Heart left ventricle (tissue), 16 donors: Measurements from ENCODE around the gene U2AF1L4. TPM values are rescaled to one million over a fixed set of nuclear protein-coding genes. Genes with fewer than 3 reads are reported as not detected.

Experiments used
- ATAC-seq, 4 donors: fragments of 200-7000 bp; cut with Tn5 transposase; one replicate each; pipeline ENCODE4 v1.9.1; 2020 to 2022; ENCODE audit warnings: moderate library complexity in 4 of 4, mild to moderate bottlenecking in 3 of 4, moderate number of reproducible peaks in 1 of 4
- DNase-seq, 5 donors: peaks; one replicate each; pipeline ENCODE4 v3.0.0-alpha.2; 2020
- H3K27ac ChIP-seq, 12 donors: fragments of 200-600 bp; sonication (generic) in 4 of 12; one replicate each; pipeline versions ENCODE4 v1.5.0 to v1.8.0; 2016 to 2022; ENCODE audit warnings: mild to moderate bottlenecking in 2 of 12
- H3K27me3 ChIP-seq, 9 donors: fragments of 200-600 bp; sonication (generic) in 2 of 9; one replicate each; pipeline versions ENCODE4 v1.5.1 to v1.8.0; 2016 to 2022; ENCODE audit warnings: mild to moderate bottlenecking in 3 of 9
- H3K36me3 ChIP-seq, 9 donors: fragments of 200-600 bp; sonication (generic) in 2 of 9; one replicate each; pipeline versions ENCODE4 v1.5.0 to v1.8.0; 2018 to 2022; ENCODE audit warnings: mild to moderate bottlenecking in 2 of 9
- H3K4me1 ChIP-seq, 12 donors: fragments of 200-600 bp; sonication (generic) in 4 of 12; one replicate each; pipeline versions ENCODE4 v1.5.0 to v1.8.0; 2016 to 2022; ENCODE audit warnings: mild to moderate bottlenecking in 3 of 12
- H3K4me3 ChIP-seq, 12 donors: fragments of 200-600 bp; sonication (generic) in 4 of 12; one replicate each; pipeline versions ENCODE4 v1.5.0 to v1.8.0; 2017 to 2022; ENCODE audit warnings: mild to moderate bottlenecking in 9 of 12, moderate library complexity in 4 of 12
- H3K9me3 ChIP-seq, 12 donors: fragments of 200-600 bp; sonication (generic) in 4 of 12; one replicate each; pipeline versions ENCODE4 v1.5.0 to v1.8.0; 2016 to 2022; ENCODE audit warnings: mild to moderate bottlenecking in 1 of 12
- CTCF ChIP-seq, 12 donors: fragments of 200-600 bp; sonication (generic) in 4 of 12; IDR thresholded peaks; one replicate each; pipeline versions ENCODE4 v1.5.0 to v1.8.0; 2018 to 2022; ENCODE audit warnings: antibody characterized with exemption in 12 of 12, mild to moderate bottlenecking in 5 of 12
- POLR2A ChIP-seq, 2 donors: fragments of 450-650 bp; IDR thresholded peaks; one replicate each; pipeline ENCODE4 v1.6.1; 2017; ENCODE audit warnings: antibody characterized with exemption in 2 of 2, mild to moderate bottlenecking in 2 of 2, moderate library complexity in 2 of 2
- WGBS, 4 donors: extraction: QIAGEN DNeasy Blood & Tissue Kit in 2 of 4; methylation state at CpG; one replicate each; pipeline versions ENCODE4 v1.1.5 to v1.1.7; 2013 to 2018; 5-methylcytosine and 5-hydroxymethylcytosine counted together
- intact Hi-C, 10 donors: fragments of 100-400 bp; cut with DNase I; formaldehyde crosslinking; loops; one replicate each; pipeline versions ENCODE4 v1.11.1 to v1.14.2; 2022
- polyA plus RNA-seq, 2 donors: library from polyadenylated mRNA; stranded (reverse); fragments of 200-250 nt; gene quantifications; one replicate each; pipeline ENCODE4 v1.2.3, GENCODE V29; 2013
- total RNA-seq, 9 donors: library from RNA; depleted of rRNA in 2 of 9; stranded (reverse); fragments of >200 nt in 2 of 9; fragmentation: NEBNext Ultra II Directional in 3 of 9; extraction: Animal tissue kit (Norgen Biotek cat#: 25700) in 3 of 9; gene quantifications; one replicate each; pipeline versions ENCODE4 v1.1.0 to v1.2.4, GENCODE V29; 2016 to 2023
- donor health status: ischemic (EF 13 %, LVEDD 7.1; RV severe dilation, severe dysfunction).
- donor health status: healthy with polysubstance abuse.
- donor health status: DM: no; HTN: yes; CAD: no.
- donor health status: DM: no; HTN: no; CAD: no.
- donor health status: ischemic (EF 25% LVEDD 6.9; RV normal size, moderate dysfunction).
- donor health status: ischemic (EF 25% LVEDD 5.7; RV mildly dilated, moderate dysfunction).
- donor health status: healthy.
- donor health status: DM: yes; HTN: yes; CAD: no.
- donor health status: ischemic (EF 35%, LVEDD 5.7; RV mildly dilated, moderate dysfunction).
- donor health status: nonischemic (EF 11% LVEDD 7.7; RV severe dilation, severe dysfunction).
- donor health status: DM: yes; HTN: yes; CAD: no.
- donor health status: PGD.
- donor health status: ischemic (EF 29% LVEDD 5.4; RV normal size, mild dysfunction).
- donor health status: nonischemic (EF 23%, LVEDD 6.1; RV moderate dilation, normal function).

Gene U2AF1L4
- total and polyA plus RNA-seq, 11 donors: 7.2 to 32.8 (median 20.9) TPM

GRCh38 chr19:35757749-35758608, 12.8 kb upstream of the U2AF1L4 start, which contains the start of gene PROSER3:
PROSER3 (plus strand) TSS chr19:35758176; CDS start chr19:35758216, 40 bp downstream.
- peak within 1 kb of the TSS; percentile 68 to 99 (median 86) for H3K4me3 ChIP-seq
- TF ChIP-seq CTCF (IDR thresholded peaks at IDR 0.05): no peak
- TF ChIP-seq POLR2A (IDR thresholded peaks at IDR 0.05): peak in 1 of 2 donors; percentile 63
- H3K27ac ChIP-seq: peak within 1 kb of the TSS; percentile 88 to 100 (median 96)
- H3K4me1 ChIP-seq: peaks cover 0 to 51% (median 37%) of the 10 kb centered on the region in 12 donors
- H3K27me3 ChIP-seq: no peaks in the 10 kb centered on the region
- intact Hi-C loops: loop anchor here in 2 of 10 donors (1.0 to 10.0 kb wide), 4 partner anchors 17 to 387 kb away; partner anchors contain the start of genes ARHGAP33 (in 1 of the 2) and CAPNS1 (in 1 of the 2)
- no peaks in the 10 kb centered on the region for H3K9me3 ChIP-seq
- DNase-seq (peak; percentile 98 to 99 (median 99)), ATAC-seq (peak; percentile 75 to 89 (median 82))
- WGBS, 4 donors: 0 to 1% (median 0%) methylated on average over 22 to 53 of the region's 53 CpGs
- H3K36me3 ChIP-seq: peaks cover 0 to 35% (median 26%) of the 10 kb centered on the region in 9 donors

- Histone ChIP-seq H3K4me3 (peak overlapping the region; percentile 58 to 99 (median 80)), H3K27ac (peak overlapping the region; percentile 88 to 100 (median 96)), H3K4me1 (peaks cover 0 to 51% (median 37%) of the 10 kb centered on the region in 12 donors), H3K36me3 (peaks cover 0 to 34% (median 26%) of the 10 kb centered on the region in 9 donors), H3K9me3 (no peaks in the 10 kb centered on the region), H3K27me3 (no peaks in the 10 kb centered on the region)
- no peak for TF ChIP-seq POLR2A (IDR thresholded peaks at IDR 0.05)
- TF ChIP-seq CTCF (IDR thresholded peaks at IDR 0.05): peak in 2 of 12 donors; percentile 34 to 36
- DNase-seq (peak; percentile 90 to 97 (median 92)), ATAC-seq (peak; percentile 67 to 77 (median 70))
- 2 to 5% (median 3%) methylated on average over 13 to 19 of the region's 19 CpGs for WGBS, 4 donors
- intact Hi-C loops: loop anchor here in 2 of 10 donors (1.0 to 10.0 kb wide), 3 partner anchors 17 to 388 kb away; partner anchors contain the start of gene CAPNS1 (in 1 of the 2)
These were observed 12.1 kb upstream of the U2AF1L4 start for GRCh38 chr19:35757231-35757748.

- Histone ChIP-seq H3K27ac (peak within 1 kb of the TSS; percentile 88 to 100 (median 96)), H3K4me1 (peaks cover 0 to 57% (median 39%) of the 10 kb centered on the region in 12 donors), H3K4me3 (peak within 1 kb of the TSS; percentile 68 to 99 (median 86)), H3K9me3 (no peaks in the 10 kb centered on the region), H3K36me3 (peaks cover 0 to 32% (median 23%) of the 10 kb centered on the region in 9 donors), H3K27me3 (no peaks in the 10 kb centered on the region)
- DNase-seq: peak; percentile 80 to 91 (median 86)
- TF ChIP-seq POLR2A (IDR thresholded peaks at IDR 0.05) (peak in 1 of 2 donors; percentile 74), CTCF (IDR thresholded peaks at IDR 0.05) (no peak)
- intact Hi-C loops: loop anchor here in 2 of 10 donors (1.0 to 10.0 kb wide), 3 partner anchors 16 to 388 kb away; partner anchors contain the start of gene CAPNS1 (in 1 of the 2)
- peak; percentile 36 to 47 (median 38) for ATAC-seq
- WGBS, 4 donors: 3 to 5% (median 5%) methylated on average over 22 to 52 of the region's 52 CpGs
These were observed 11.4 kb upstream of the U2AF1L4 start, which contains the start of gene HSPB6 for GRCh38 chr19:35756377-35757230. HSPB6 (minus strand) TSS chr19:35757029; CDS start chr19:35757008, 21 bp downstream.
